ENCODE measurements around the gene MYO1G.
A peak's percentile ranks its signal among the peaks of the same experiment; 100 is the strongest.
"Not testable (repeated sequence)": the region's sequence is repeated elsewhere in the genome, so short reads cannot be mapped to it uniquely, and the experiment has no call there.

Gene MYO1G

GRCh38 chr7:44955733-44956132 is 23.1 kb downstream of the MYO1G start:
- Mint-ChIP-seq H3K36me3 (peaks cover 65% of the 10 kb centered on the region), H3K27ac (peak overlapping the region; percentile 45), H3K4me3 (no peak overlapping the region), H3K9me3 (no peaks in the 10 kb centered on the region), H3K4me1 (peaks cover 28% of the 10 kb centered on the region)
- DNase-seq (ENCODE audit: low spot score in 2 of 2) (no peak), ATAC-seq (peak; percentile 4)

GRCh38 chr7:44953156-44953555 is 25.7 kb downstream of the MYO1G start:
- peaks cover 39% of the 10 kb centered on the region for H3K36me3 Mint-ChIP-seq
- H3K4me3 Mint-ChIP-seq = no peak overlapping the region
- no peaks in the 10 kb centered on the region for H3K9me3 Mint-ChIP-seq
- ATAC-seq (no peak), DNase-seq (ENCODE audit: low spot score in 2 of 2) (no peak)
- H3K27ac Mint-ChIP-seq = no peak overlapping the region
- peaks cover 6% of the 10 kb centered on the region for H3K4me1 Mint-ChIP-seq

GRCh38 chr7:44949303-44949702 is 29.5 kb downstream of the MYO1G start:
- no peaks in the 10 kb centered on the region for H3K4me1 Mint-ChIP-seq
- no peak overlapping the region for H3K4me3 Mint-ChIP-seq
- H3K36me3 Mint-ChIP-seq = peaks cover under 1% of the 10 kb centered on the region
- ATAC-seq (no peak), DNase-seq (ENCODE audit: low spot score in 2 of 2) (no peak)
- no peak overlapping the region for H3K27ac Mint-ChIP-seq
- H3K9me3 Mint-ChIP-seq = no peaks in the 10 kb centered on the region

GRCh38 chr7:44945479-44945878 is 33.3 kb downstream of the MYO1G start:
- Mint-ChIP-seq H3K4me3 (no peak overlapping the region), H3K36me3 (no peaks in the 10 kb centered on the region), H3K4me1 (no peaks in the 10 kb centered on the region), H3K27ac (no peak overlapping the region), H3K9me3 (no peaks in the 10 kb centered on the region)
- no peak for ATAC-seq
- DNase-seq (ENCODE audit: low spot score in 2 of 2) = no peak

- no peak overlapping the region for H3K4me3 Mint-ChIP-seq
Observed at GRCh38 chr7:44944821-44945220, 34.0 kb downstream of the MYO1G start.

GRCh38 chr7:44943631-44944030 is 35.2 kb downstream of the MYO1G start:
- Mint-ChIP-seq H3K4me3 (no peak overlapping the region), H3K9me3 (no peaks in the 10 kb centered on the region), H3K4me1 (no peaks in the 10 kb centered on the region), H3K36me3 (no peaks in the 10 kb centered on the region), H3K27ac (no peak overlapping the region)
- ATAC-seq (no peak), DNase-seq (ENCODE audit: low spot score in 2 of 2) (no peak)

More at GRCh38 chr7:44944821-44945220, 34.0 kb downstream of the MYO1G start:
- Mint-ChIP-seq H3K9me3 (no peaks in the 10 kb centered on the region), H3K27ac (no peak overlapping the region), H3K36me3 (no peaks in the 10 kb centered on the region), H3K4me1 (no peaks in the 10 kb centered on the region)
- DNase-seq (ENCODE audit: low spot score in 2 of 2) (no peak), ATAC-seq (no peak)

- Mint-ChIP-seq H3K36me3 (no peaks in the 10 kb centered on the region), H3K27ac (no peak overlapping the region), H3K4me1 (peaks cover 9% of the 10 kb centered on the region), H3K4me3 (no peak overlapping the region), H3K9me3 (no peaks in the 10 kb centered on the region)
- no peak for DNase-seq (ENCODE audit: low spot score in 2 of 2)
- ATAC-seq = no peak
Observed at GRCh38 chr7:44937426-44937825, 41.4 kb downstream of the MYO1G start.

- Mint-ChIP-seq H3K27ac (no peak overlapping the region), H3K36me3 (no peaks in the 10 kb centered on the region), H3K9me3 (no peaks in the 10 kb centered on the region), H3K4me1 (peaks cover 9% of the 10 kb centered on the region), H3K4me3 (no peak overlapping the region)
- ATAC-seq = peak; percentile 72
- no peak for DNase-seq (ENCODE audit: low spot score in 2 of 2)
Observed at GRCh38 chr7:44936322-44936721, 42.5 kb downstream of the MYO1G start.

- Mint-ChIP-seq H3K9me3 (no peaks in the 10 kb centered on the region), H3K4me1 (peaks cover 9% of the 10 kb centered on the region), H3K4me3 (no peak overlapping the region), H3K36me3 (no peaks in the 10 kb centered on the region), H3K27ac (no peak overlapping the region)
- ATAC-seq (no peak), DNase-seq (ENCODE audit: low spot score in 2 of 2) (no peak)
Observed at GRCh38 chr7:44935583-44935982, 43.2 kb downstream of the MYO1G start.

- ATAC-seq (no peak), DNase-seq (ENCODE audit: low spot score in 2 of 2) (no peak)
- H3K27ac Mint-ChIP-seq = peak overlapping the region; percentile 29
Observed at GRCh38 chr7:44935016-44935415, 43.8 kb downstream of the MYO1G start.

GRCh38 chr7:44934510-44934909 is 44.3 kb downstream of the MYO1G start:
- H3K4me1 Mint-ChIP-seq; H3K4me3 Mint-ChIP-seq; H3K36me3 Mint-ChIP-seq; H3K9me3 Mint-ChIP-seq; DNase-seq (ENCODE audit: low spot score in 2 of 2); ATAC-seq: not testable (repeated sequence)
- peak overlapping the region; percentile 29 for H3K27ac Mint-ChIP-seq

More at GRCh38 chr7:44935016-44935415, 43.8 kb downstream of the MYO1G start:
- Mint-ChIP-seq H3K4me3 (no peak overlapping the region), H3K36me3 (no peaks in the 10 kb centered on the region), H3K9me3 (no peaks in the 10 kb centered on the region), H3K4me1 (peaks cover 9% of the 10 kb centered on the region)

GRCh38 chr7:44930921-44931320 is 47.9 kb downstream of the MYO1G start:
- Mint-ChIP-seq H3K4me3 (no peak overlapping the region), H3K9me3 (no peaks in the 10 kb centered on the region), H3K36me3 (no peaks in the 10 kb centered on the region), H3K27ac (no peak overlapping the region), H3K4me1 (no peaks in the 10 kb centered on the region)
- ATAC-seq (no peak), DNase-seq (ENCODE audit: low spot score in 2 of 2) (no peak)

GRCh38 chr7:44922351-44922694 is 56.5 kb downstream of the MYO1G start:
- H3K9me3 Mint-ChIP-seq = no peaks in the 10 kb centered on the region
- no peaks in the 10 kb centered on the region for H3K36me3 Mint-ChIP-seq
- H3K27ac Mint-ChIP-seq = no peak overlapping the region

GRCh38 chr7:44921607-44922350 is 57.0 kb downstream of the MYO1G start:
- H3K9me3 Mint-ChIP-seq = no peaks in the 10 kb centered on the region
- peak; percentile 99 for ATAC-seq
- H3K4me3 Mint-ChIP-seq = no peak overlapping the region
- DNase-seq (ENCODE audit: low spot score in 2 of 2) = peak; percentile 95 to 99
- no peaks in the 10 kb centered on the region for H3K36me3 Mint-ChIP-seq
- peak overlapping the region; percentile 12 for H3K27ac Mint-ChIP-seq
- H3K4me1 Mint-ChIP-seq = peaks cover 12% of the 10 kb centered on the region

More at GRCh38 chr7:44922351-44922694, 56.5 kb downstream of the MYO1G start:
- Mint-ChIP-seq H3K4me3 (no peak overlapping the region), H3K4me1 (peaks cover 12% of the 10 kb centered on the region)
- ATAC-seq (peak; percentile 33), DNase-seq (ENCODE audit: low spot score in 2 of 2) (no peak)

GRCh38 chr7:44920119-44920518 is 58.7 kb downstream of the MYO1G start:
- no peak for ATAC-seq
- Mint-ChIP-seq H3K9me3 (no peaks in the 10 kb centered on the region), H3K4me3 (no peak overlapping the region), H3K4me1 (peaks cover 12% of the 10 kb centered on the region), H3K27ac (no peak overlapping the region), H3K36me3 (no peaks in the 10 kb centered on the region)
- DNase-seq (ENCODE audit: low spot score in 2 of 2) = no peak

- no peak overlapping the region for H3K4me3 Mint-ChIP-seq
- peaks cover 12% of the 10 kb centered on the region for H3K4me1 Mint-ChIP-seq
- H3K27ac Mint-ChIP-seq = no peak overlapping the region
- H3K36me3 Mint-ChIP-seq = no peaks in the 10 kb centered on the region
- DNase-seq (ENCODE audit: low spot score in 2 of 2) (no peak), ATAC-seq (no peak)
- H3K9me3 Mint-ChIP-seq = no peaks in the 10 kb centered on the region
Observed at GRCh38 chr7:44918029-44918428, 60.8 kb downstream of the MYO1G start.

All from stimulated activated effector memory CD8-positive, alpha-beta T cell treated with anti-CD3 and anti-CD28 coated beads, Interleukin-12 subunit alpha, Interleukin-12 subunit beta, amount 100 ng/mL, for 72 hours (primary cell).